ENCODE results near the gene MSRB1. TPM values are rescaled to one million over a fixed set of nuclear protein-coding genes. Genes with fewer than 3 reads are reported as not detected.

Gene MSRB1
- total RNA-seq, 3 donors from 2014 or later (not counting 1 experiment from before 2014, with no cell fraction given), result 10.8 to 19.9 (median 14.8) TPM

DNA sequence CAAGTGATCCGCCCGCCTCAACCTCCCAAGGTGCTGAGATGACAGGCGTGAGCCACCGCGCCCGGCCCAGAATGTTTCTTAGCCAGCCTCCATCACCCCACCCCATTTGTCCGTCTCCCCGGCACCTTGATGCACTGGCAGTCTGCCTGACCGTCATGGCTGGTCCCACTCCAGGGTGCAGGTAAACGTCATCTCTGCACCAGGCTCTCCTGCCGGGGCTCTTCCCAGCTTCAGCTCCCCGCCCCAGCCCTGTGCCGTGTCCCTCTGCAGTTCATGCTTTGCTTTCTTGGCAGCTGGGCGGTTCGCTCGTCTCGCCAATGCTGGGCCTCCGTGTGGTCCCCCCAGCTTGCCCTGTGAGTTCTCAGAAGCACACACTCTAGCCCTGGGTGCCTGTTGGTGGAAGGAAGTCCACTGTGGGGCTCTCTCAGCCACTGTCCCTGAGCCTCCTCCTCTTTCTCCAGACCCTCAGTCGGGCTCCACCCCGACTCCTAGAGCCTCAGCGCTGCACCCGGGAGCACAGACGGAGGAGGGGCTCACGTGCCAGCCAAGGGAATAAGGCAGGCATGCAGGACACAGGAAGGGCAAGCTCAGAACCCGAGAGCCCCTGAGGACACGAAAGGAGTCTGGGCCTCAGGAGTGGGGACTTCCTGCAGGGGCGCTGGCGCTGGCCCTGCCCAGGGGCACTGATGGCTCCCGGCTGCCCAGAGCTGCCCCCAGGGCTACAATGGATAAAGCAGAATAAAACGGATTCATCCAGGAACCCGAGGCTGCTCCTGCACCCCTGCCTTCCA lies 36.7 kb downstream of the MSRB1 start:
- Mint-ChIP-seq H3K36me3 (no peaks in the 10 kb centered on the region), H3K4me1 (no peaks in the 10 kb centered on the region), H3K9me3 (no peaks in the 10 kb centered on the region), H3K27me3 (ENCODE audit: low read depth in 2 of 2) (peaks cover 6 to 10% of the 10 kb centered on the region in 2 donors), H3K4me3 (no peak overlapping the region), H3K27ac (no peak overlapping the region)
- H3K27ac ChIP-seq (ENCODE audit: low read length), result no peak overlapping the region
- TF ChIP-seq, protein P1, sequence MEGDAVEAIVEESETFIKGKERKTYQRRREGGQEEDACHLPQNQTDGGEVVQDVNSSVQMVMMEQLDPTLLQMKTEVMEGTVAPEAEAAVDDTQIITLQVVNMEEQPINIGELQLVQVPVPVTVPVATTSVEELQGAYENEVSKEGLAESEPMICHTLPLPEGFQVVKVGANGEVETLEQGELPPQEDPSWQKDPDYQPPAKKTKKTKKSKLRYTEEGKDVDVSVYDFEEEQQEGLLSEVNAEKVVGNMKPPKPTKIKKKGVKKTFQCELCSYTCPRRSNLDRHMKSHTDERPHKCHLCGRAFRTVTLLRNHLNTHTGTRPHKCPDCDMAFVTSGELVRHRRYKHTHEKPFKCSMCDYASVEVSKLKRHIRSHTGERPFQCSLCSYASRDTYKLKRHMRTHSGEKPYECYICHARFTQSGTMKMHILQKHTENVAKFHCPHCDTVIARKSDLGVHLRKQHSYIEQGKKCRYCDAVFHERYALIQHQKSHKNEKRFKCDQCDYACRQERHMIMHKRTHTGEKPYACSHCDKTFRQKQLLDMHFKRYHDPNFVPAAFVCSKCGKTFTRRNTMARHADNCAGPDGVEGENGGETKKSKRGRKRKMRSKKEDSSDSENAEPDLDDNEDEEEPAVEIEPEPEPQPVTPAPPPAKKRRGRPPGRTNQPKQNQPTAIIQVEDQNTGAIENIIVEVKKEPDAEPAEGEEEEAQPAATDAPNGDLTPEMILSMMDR (IDR thresholded peaks at IDR 0.05), result no peak
- DNase-seq (no peak), ATAC-seq (no peak)
- WGBS (ENCODE audit: insufficient coverage), result 63% methylated on average over 31 of the region's 31 CpGs
- H3K4me3 ChIP-seq (ENCODE audit: low read length), result no peak overlapping the region
- peaks cover 2% of the 10 kb centered on the region for H3K27me3 ChIP-seq (ENCODE audit: control insufficient read depth, insufficient read depth, low read length)
- no peaks in the 10 kb centered on the region for H3K4me1 ChIP-seq (ENCODE audit: control insufficient read depth, insufficient read depth, low read length)
- H3K36me3 ChIP-seq (ENCODE audit: control insufficient read depth, insufficient read depth, low read length), result no peaks in the 10 kb centered on the region
- intact Hi-C loops (cut with micrococcal nuclease), result no loop called here
- H3K9me3 ChIP-seq (ENCODE audit: control insufficient read depth, insufficient read depth, low read length), result no peaks in the 10 kb centered on the region

DNA sequence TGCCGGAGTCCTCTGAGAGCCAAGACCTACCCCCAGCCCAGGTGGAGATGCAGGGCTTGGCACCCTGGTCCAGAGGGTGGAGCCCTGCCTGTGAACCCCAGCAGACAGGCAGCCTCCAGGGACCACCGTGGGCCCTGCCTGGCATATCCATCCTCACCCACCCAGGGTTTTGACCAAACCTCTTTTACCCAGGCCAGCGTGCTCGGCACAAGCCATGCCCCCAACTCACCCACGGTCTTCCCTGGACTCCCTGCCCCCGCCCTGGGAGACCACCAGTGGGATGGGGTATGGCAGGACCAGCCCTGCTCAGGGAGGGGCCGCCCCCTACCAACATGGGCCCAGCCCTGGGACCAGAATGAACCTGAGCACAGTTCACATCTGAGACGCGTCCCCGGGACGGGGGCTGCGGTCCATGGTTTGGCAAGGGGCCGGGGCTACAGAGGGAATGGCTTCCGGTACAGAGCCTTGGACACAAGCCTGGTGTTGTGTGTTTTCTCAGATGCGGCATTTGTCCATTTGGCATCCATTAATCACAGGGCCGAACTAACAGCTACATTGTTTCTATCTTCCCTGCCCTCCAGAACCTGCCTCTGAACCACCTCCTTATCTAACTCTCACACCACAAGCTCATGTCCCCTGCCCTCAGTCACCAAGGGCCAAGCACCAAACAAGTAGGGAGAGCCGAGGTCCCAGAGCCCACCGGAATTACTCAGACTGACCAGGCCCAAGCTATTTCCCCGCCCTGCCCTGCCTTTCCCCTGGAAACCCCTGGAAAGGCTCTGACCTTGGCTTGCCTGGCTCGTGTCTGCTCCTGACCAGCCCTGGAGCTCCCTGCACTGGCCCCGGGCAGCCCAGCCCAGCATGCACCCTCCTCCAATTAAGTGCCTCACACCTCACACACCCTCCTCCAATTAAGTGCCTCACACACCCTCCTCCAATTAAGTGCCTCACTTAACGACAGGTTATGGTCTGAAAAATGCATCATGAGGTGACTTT lies 38.9 kb downstream of the MSRB1 start:
- intact Hi-C loops (cut with micrococcal nuclease), result no loop called here
- H3K27me3 ChIP-seq (ENCODE audit: control insufficient read depth, insufficient read depth, low read length), result peaks cover 2% of the 10 kb centered on the region
- no peak for ATAC-seq
- Mint-ChIP-seq H3K4me3 (no peak overlapping the region), H3K9me3 (no peaks in the 10 kb centered on the region), H3K27ac (no peak overlapping the region), H3K4me1 (no peaks in the 10 kb centered on the region), H3K36me3 (no peaks in the 10 kb centered on the region), H3K27me3 (ENCODE audit: low read depth in 2 of 2) (peaks cover 6 to 10% of the 10 kb centered on the region in 2 donors)
- 81% methylated on average over 22 of the region's 22 CpGs for WGBS (ENCODE audit: insufficient coverage)
- DNase-seq, result no peak
- TF ChIP-seq, protein P1 (IDR thresholded peaks at IDR 0.05), result no peak
- H3K4me1 ChIP-seq (ENCODE audit: control insufficient read depth, insufficient read depth, low read length), result no peaks in the 10 kb centered on the region
- no peak overlapping the region for H3K4me3 ChIP-seq (ENCODE audit: low read length)
- H3K9me3 ChIP-seq (ENCODE audit: control insufficient read depth, insufficient read depth, low read length), result no peaks in the 10 kb centered on the region
- H3K36me3 ChIP-seq (ENCODE audit: control insufficient read depth, insufficient read depth, low read length), result no peaks in the 10 kb centered on the region
- H3K27ac ChIP-seq (ENCODE audit: low read length), result no peak overlapping the region

DNA sequence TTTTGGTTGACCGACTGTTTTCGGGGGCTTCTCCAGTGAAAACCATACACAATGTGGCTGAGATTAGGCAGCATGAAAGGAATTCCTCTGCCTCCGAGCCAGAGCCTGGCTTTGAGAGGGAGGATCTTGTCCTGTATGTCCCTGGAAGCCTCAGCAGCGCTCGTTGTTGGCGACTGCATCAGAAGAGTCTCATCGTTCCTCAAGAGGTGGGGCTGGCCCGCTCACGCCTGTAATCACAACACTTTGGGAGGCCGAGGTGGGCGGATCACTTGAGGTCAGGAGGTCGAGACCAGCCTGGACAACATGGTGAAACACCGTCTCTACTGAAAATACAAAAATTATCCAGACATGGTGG lies 39.8 kb downstream of the MSRB1 start:
- Mint-ChIP-seq H3K27ac (no peak overlapping the region), H3K4me3 (no peak overlapping the region), H3K4me1 (no peaks in the 10 kb centered on the region), H3K9me3 (no peaks in the 10 kb centered on the region), H3K36me3 (no peaks in the 10 kb centered on the region), H3K27me3 (ENCODE audit: low read depth in 2 of 2) (peaks cover 0 to 4% of the 10 kb centered on the region in 2 donors)
- Histone ChIP-seq H3K27me3 (ENCODE audit: control insufficient read depth, insufficient read depth, low read length) (no peaks in the 10 kb centered on the region), H3K9me3 (ENCODE audit: control insufficient read depth, insufficient read depth, low read length) (no peaks in the 10 kb centered on the region), H3K36me3 (ENCODE audit: control insufficient read depth, insufficient read depth, low read length) (no peaks in the 10 kb centered on the region), H3K4me1 (ENCODE audit: control insufficient read depth, insufficient read depth, low read length) (no peaks in the 10 kb centered on the region), H3K27ac (ENCODE audit: low read length) (no peak overlapping the region), H3K4me3 (ENCODE audit: low read length) (no peak overlapping the region)
- ATAC-seq, result no peak
- WGBS (ENCODE audit: insufficient coverage), result 76% methylated on average over 13 of the region's 13 CpGs
- TF ChIP-seq, protein P1 (IDR thresholded peaks at IDR 0.05), result no peak
- DNase-seq, result no peak
- intact Hi-C loops (cut with micrococcal nuclease), result no loop called here

All from natural killer cell (primary cell).